Colonic mucosa (tissue), 4 donors: ENCODE data around the gene CCDC148. TPM values are rescaled to one million over a fixed set of nuclear protein-coding genes. Genes with fewer than 3 reads are reported as not detected.

Source experiments
- DNase-seq: peaks from one replicate; pipeline ENCODE4 v3.0.0-alpha.2; 2020
- H3K27ac ChIP-seq: fragments of 200-600 bp; one replicate; pipeline ENCODE4 v1.8.0; 2021
- H3K27me3 ChIP-seq: fragments of 200-600 bp; one replicate; pipeline ENCODE4 v1.8.0; 2021
- H3K36me3 ChIP-seq: fragments of 200-600 bp; one replicate; pipeline ENCODE4 v1.8.0; 2021
- H3K4me1 ChIP-seq: fragments of 200-600 bp; one replicate; pipeline ENCODE4 v1.8.0; 2021; ENCODE audit warnings: mild to moderate bottlenecking
- H3K4me3 ChIP-seq: fragments of 200-600 bp; one replicate; pipeline ENCODE4 v1.8.0; 2021
- H3K9ac ChIP-seq, 2 donors: one replicate each; pipeline ENCODE4 v1.7.0; 2013; ENCODE audit warnings: control low read depth in 2 of 2, low read depth in 2 of 2, low read length in 2 of 2
- H3K9me3 ChIP-seq: fragments of 200-600 bp; one replicate; pipeline ENCODE4 v1.8.0; 2021
- CTCF ChIP-seq: fragments of 200-600 bp; IDR thresholded peaks from one replicate; pipeline ENCODE4 v1.8.0; 2022; ENCODE audit warnings: antibody characterized with exemption, mild to moderate bottlenecking
- intact Hi-C: fragments of 100-400 bp; cut with DNase I; formaldehyde crosslinking; loops from one replicate; pipeline ENCODE4 v1.14.1; 2022
- total RNA-seq, 2 donors: library from RNA; stranded (reverse); fragmentation: NEBNext Ultra II Directional in 1 of 2; extraction: Animal tissue kit (Norgen Biotek cat#: 25700) in 1 of 2; gene quantifications; one replicate each; pipeline ENCODE4 v1.2.1, GENCODE V29; 2021
- donor health status: healthy.
- donor health status: DM: no; HTN: no; CAD: no.
- donor health status: DM: no; HTN: no; CAD: no.

Gene CCDC148
- total RNA-seq, 2 donors from 2014 or later: 0.13 to 0.49 TPM

- TF ChIP-seq CTCF: no peak
- intact Hi-C loops: no loop called here
These were observed 314.4 kb downstream of the CCDC148 start for GRCh38 chr2:158142165-158142564.

GRCh38 chr2:158140201-158140600 is 316.4 kb downstream of the CCDC148 start:
- no peak overlapping the region for H3K4me3 ChIP-seq
- no peak overlapping the region for H3K9ac ChIP-seq
- no peak for TF ChIP-seq CTCF
- no peak for DNase-seq
- no peak overlapping the region for H3K27ac ChIP-seq
- H3K36me3 ChIP-seq: no peaks in the 10 kb centered on the region
- intact Hi-C loops: no loop called here
- H3K9me3 ChIP-seq: no peaks in the 10 kb centered on the region
- no peaks in the 10 kb centered on the region for H3K27me3 ChIP-seq
- H3K4me1 ChIP-seq: no peaks in the 10 kb centered on the region

More at GRCh38 chr2:158142165-158142564, 314.4 kb downstream of the CCDC148 start:
- H3K27me3 ChIP-seq: no peaks in the 10 kb centered on the region
- DNase-seq: no peak
- H3K9me3 ChIP-seq: no peaks in the 10 kb centered on the region
- H3K27ac ChIP-seq: no peak overlapping the region
- no peaks in the 10 kb centered on the region for H3K36me3 ChIP-seq
- H3K9ac ChIP-seq: no peak overlapping the region
- no peak overlapping the region for H3K4me3 ChIP-seq
- no peaks in the 10 kb centered on the region for H3K4me1 ChIP-seq

GRCh38 chr2:158138255-158138654 is 318.3 kb downstream of the CCDC148 start:
- DNase-seq: no peak
- no peaks in the 10 kb centered on the region for H3K36me3 ChIP-seq
- intact Hi-C loops: no loop called here
- H3K27me3 ChIP-seq: no peaks in the 10 kb centered on the region
- no peak overlapping the region for H3K9ac ChIP-seq
- H3K9me3 ChIP-seq: no peaks in the 10 kb centered on the region
- no peak overlapping the region for H3K4me3 ChIP-seq
- TF ChIP-seq CTCF: no peak
- H3K4me1 ChIP-seq: no peaks in the 10 kb centered on the region
- no peak overlapping the region for H3K27ac ChIP-seq

- intact Hi-C loops: no loop called here
- Histone ChIP-seq H3K27ac (no peak overlapping the region), H3K27me3 (no peaks in the 10 kb centered on the region), H3K9me3 (no peaks in the 10 kb centered on the region), H3K36me3 (no peaks in the 10 kb centered on the region), H3K4me1 (no peaks in the 10 kb centered on the region), H3K4me3 (no peak overlapping the region), H3K9ac (no peak overlapping the region)
- DNase-seq: no peak
- no peak for TF ChIP-seq CTCF
These were observed 321.5 kb downstream of the CCDC148 start for GRCh38 chr2:158135096-158135495.

GRCh38 chr2:158134655-158135054 is 321.9 kb downstream of the CCDC148 start:
- Histone ChIP-seq H3K27ac (no peak overlapping the region), H3K4me3 (no peak overlapping the region), H3K4me1 (no peaks in the 10 kb centered on the region), H3K9ac (no peak overlapping the region), H3K36me3 (no peaks in the 10 kb centered on the region), H3K27me3 (no peaks in the 10 kb centered on the region), H3K9me3 (no peaks in the 10 kb centered on the region)
- TF ChIP-seq CTCF: no peak
- peak; percentile 78 for DNase-seq
- intact Hi-C loops: no loop called here

GRCh38 chr2:158134055-158134454 is 322.5 kb downstream of the CCDC148 start:
- TF ChIP-seq CTCF: no peak
- Histone ChIP-seq H3K27ac (no peak overlapping the region), H3K27me3 (no peaks in the 10 kb centered on the region), H3K9ac (no peak overlapping the region), H3K36me3 (no peaks in the 10 kb centered on the region), H3K4me3 (no peak overlapping the region), H3K9me3 (no peaks in the 10 kb centered on the region), H3K4me1 (no peaks in the 10 kb centered on the region)
- intact Hi-C loops: no loop called here
- no peak for DNase-seq
